ENCODE data around the gene TTC28. TPM values are rescaled to one million over a fixed set of nuclear protein-coding genes. Genes with fewer than 3 reads are reported as not detected.
"Not testable (repeated sequence)": the region's sequence is repeated elsewhere in the genome, so short reads cannot be mapped to it uniquely, and the experiment has no call there.

Gene TTC28
- total RNA-seq, 2 donors from 2014 or later = 0.03 to 0.28 TPM

- H3K4me1 Mint-ChIP-seq = no peaks in the 10 kb centered on the region
- H3K9me3 Mint-ChIP-seq = no peaks in the 10 kb centered on the region
- H3K27me3 Mint-ChIP-seq = no peaks in the 10 kb centered on the region
Observed at GRCh38 chr22:28175730-28176492, 503.7 kb downstream of the TTC28 start.

GRCh38 chr22:28174509-28174908 lies 505.1 kb downstream of the TTC28 start:
- no peak for ATAC-seq (replicated peaks)
- H3K9me3 Mint-ChIP-seq = no peaks in the 10 kb centered on the region
- no peaks in the 10 kb centered on the region for H3K27me3 Mint-ChIP-seq

More at GRCh38 chr22:28175730-28176492, 503.7 kb downstream of the TTC28 start:
- no peak for ATAC-seq (replicated peaks)
- Mint-ChIP-seq H3K36me3 (ENCODE audit: low read depth) (no peaks in the 10 kb centered on the region), H3K4me3 (no peak overlapping the region), H3K27ac (no peak overlapping the region)

GRCh38 chr22:28172892-28173670 lies 506.6 kb downstream of the TTC28 start:
- ATAC-seq (replicated peaks) = no peak
- no peaks in the 10 kb centered on the region for H3K4me1 Mint-ChIP-seq
- no peak overlapping the region for H3K4me3 Mint-ChIP-seq

More at GRCh38 chr22:28174509-28174908, 505.1 kb downstream of the TTC28 start:
- H3K4me1 Mint-ChIP-seq = no peaks in the 10 kb centered on the region
- no peak overlapping the region for H3K27ac Mint-ChIP-seq
- no peak overlapping the region for H3K4me3 Mint-ChIP-seq
- no peaks in the 10 kb centered on the region for H3K36me3 Mint-ChIP-seq (ENCODE audit: low read depth)

GRCh38 chr22:28171712-28172111 lies 507.9 kb downstream of the TTC28 start:
- no peak overlapping the region for H3K4me3 Mint-ChIP-seq
- no peak for ATAC-seq (replicated peaks)
- no peak overlapping the region for H3K27ac Mint-ChIP-seq
- H3K36me3 Mint-ChIP-seq (ENCODE audit: low read depth) = no peaks in the 10 kb centered on the region
- no peaks in the 10 kb centered on the region for H3K9me3 Mint-ChIP-seq
- no peaks in the 10 kb centered on the region for H3K27me3 Mint-ChIP-seq
- no peaks in the 10 kb centered on the region for H3K4me1 Mint-ChIP-seq

More at GRCh38 chr22:28172892-28173670, 506.6 kb downstream of the TTC28 start:
- Mint-ChIP-seq H3K9me3 (no peaks in the 10 kb centered on the region), H3K36me3 (ENCODE audit: low read depth) (no peaks in the 10 kb centered on the region), H3K27me3 (no peaks in the 10 kb centered on the region), H3K27ac (no peak overlapping the region)

GRCh38 chr22:28171115-28171514 lies 508.5 kb downstream of the TTC28 start:
- H3K36me3 Mint-ChIP-seq (ENCODE audit: low read depth) = no peaks in the 10 kb centered on the region
- no peak overlapping the region for H3K27ac Mint-ChIP-seq
- no peaks in the 10 kb centered on the region for H3K4me1 Mint-ChIP-seq
- no peak overlapping the region for H3K4me3 Mint-ChIP-seq
- H3K9me3 Mint-ChIP-seq = no peaks in the 10 kb centered on the region
- no peak for ATAC-seq (replicated peaks)
- no peaks in the 10 kb centered on the region for H3K27me3 Mint-ChIP-seq

- not testable (repeated sequence) for H3K36me3 Mint-ChIP-seq (ENCODE audit: low read depth); H3K9me3 Mint-ChIP-seq; H3K27ac Mint-ChIP-seq; ATAC-seq (replicated peaks); H3K4me1 Mint-ChIP-seq; H3K27me3 Mint-ChIP-seq; H3K4me3 Mint-ChIP-seq
Observed at GRCh38 chr22:28169314-28169713, 510.3 kb downstream of the TTC28 start.

- H3K4me3 Mint-ChIP-seq = no peak overlapping the region
- no peaks in the 10 kb centered on the region for H3K4me1 Mint-ChIP-seq
- H3K9me3 Mint-ChIP-seq = no peaks in the 10 kb centered on the region
- H3K27me3 Mint-ChIP-seq = peaks cover 30% of the 10 kb centered on the region
- H3K27ac Mint-ChIP-seq = no peak overlapping the region
- ATAC-seq (replicated peaks) = no peak
- H3K36me3 Mint-ChIP-seq (ENCODE audit: low read depth) = no peaks in the 10 kb centered on the region
Observed at GRCh38 chr22:28155808-28156207, 523.8 kb downstream of the TTC28 start.

- ATAC-seq (replicated peaks) = no peak
- peaks cover 30% of the 10 kb centered on the region for H3K27me3 Mint-ChIP-seq
- no peaks in the 10 kb centered on the region for H3K4me1 Mint-ChIP-seq
- H3K36me3 Mint-ChIP-seq (ENCODE audit: low read depth) = no peaks in the 10 kb centered on the region
- H3K9me3 Mint-ChIP-seq = no peaks in the 10 kb centered on the region
- no peak overlapping the region for H3K4me3 Mint-ChIP-seq
- H3K27ac Mint-ChIP-seq = no peak overlapping the region
Observed at GRCh38 chr22:28154861-28155260, 524.8 kb downstream of the TTC28 start.

GRCh38 chr22:28151151-28151816 lies 528.4 kb downstream of the TTC28 start:
- Mint-ChIP-seq H3K4me1 (no peaks in the 10 kb centered on the region), H3K27ac (no peak overlapping the region), H3K36me3 (ENCODE audit: low read depth) (no peaks in the 10 kb centered on the region), H3K9me3 (no peaks in the 10 kb centered on the region), H3K4me3 (no peak overlapping the region), H3K27me3 (peaks cover 23% of the 10 kb centered on the region)
- ATAC-seq (replicated peaks) = no peak

- no peak overlapping the region for H3K27ac Mint-ChIP-seq
- H3K27me3 Mint-ChIP-seq = peaks cover 18% of the 10 kb centered on the region
- H3K36me3 Mint-ChIP-seq (ENCODE audit: low read depth) = no peaks in the 10 kb centered on the region
- H3K4me1 Mint-ChIP-seq = no peaks in the 10 kb centered on the region
- no peak overlapping the region for H3K4me3 Mint-ChIP-seq
- no peak for ATAC-seq (replicated peaks)
- H3K9me3 Mint-ChIP-seq = no peaks in the 10 kb centered on the region
Observed at GRCh38 chr22:28148816-28149465, 530.7 kb downstream of the TTC28 start.

GRCh38 chr22:28147401-28147800 lies 532.2 kb downstream of the TTC28 start:
- no peak overlapping the region for H3K4me3 Mint-ChIP-seq
- no peak overlapping the region for H3K27ac Mint-ChIP-seq
- no peak for ATAC-seq (replicated peaks)
- no peaks in the 10 kb centered on the region for H3K36me3 Mint-ChIP-seq (ENCODE audit: low read depth)
- no peaks in the 10 kb centered on the region for H3K9me3 Mint-ChIP-seq
- H3K4me1 Mint-ChIP-seq = no peaks in the 10 kb centered on the region
- peaks cover 18% of the 10 kb centered on the region for H3K27me3 Mint-ChIP-seq

GRCh38 chr22:28146401-28147314 lies 533.0 kb downstream of the TTC28 start:
- Mint-ChIP-seq H3K4me1 (no peaks in the 10 kb centered on the region), H3K36me3 (ENCODE audit: low read depth) (no peaks in the 10 kb centered on the region), H3K4me3 (no peak overlapping the region), H3K27ac (no peak overlapping the region), H3K9me3 (no peaks in the 10 kb centered on the region), H3K27me3 (peaks cover 19% of the 10 kb centered on the region)
- ATAC-seq (replicated peaks) = no peak

- Mint-ChIP-seq H3K36me3 (ENCODE audit: low read depth) (no peaks in the 10 kb centered on the region), H3K27ac (no peak overlapping the region), H3K27me3 (peaks cover 28% of the 10 kb centered on the region), H3K9me3 (no peaks in the 10 kb centered on the region), H3K4me3 (no peak overlapping the region), H3K4me1 (no peaks in the 10 kb centered on the region)
- ATAC-seq (replicated peaks) = no peak
Observed at GRCh38 chr22:28143961-28144745, 535.5 kb downstream of the TTC28 start.

Measured in activated T-helper 17 cell treated with anti-CD3 and anti-CD28 coated beads, Interleukin-2, amount 50 U/mL, for 72 hours (primary cell).